ENCODE measurements around the gene SLC35C1.

DNA sequence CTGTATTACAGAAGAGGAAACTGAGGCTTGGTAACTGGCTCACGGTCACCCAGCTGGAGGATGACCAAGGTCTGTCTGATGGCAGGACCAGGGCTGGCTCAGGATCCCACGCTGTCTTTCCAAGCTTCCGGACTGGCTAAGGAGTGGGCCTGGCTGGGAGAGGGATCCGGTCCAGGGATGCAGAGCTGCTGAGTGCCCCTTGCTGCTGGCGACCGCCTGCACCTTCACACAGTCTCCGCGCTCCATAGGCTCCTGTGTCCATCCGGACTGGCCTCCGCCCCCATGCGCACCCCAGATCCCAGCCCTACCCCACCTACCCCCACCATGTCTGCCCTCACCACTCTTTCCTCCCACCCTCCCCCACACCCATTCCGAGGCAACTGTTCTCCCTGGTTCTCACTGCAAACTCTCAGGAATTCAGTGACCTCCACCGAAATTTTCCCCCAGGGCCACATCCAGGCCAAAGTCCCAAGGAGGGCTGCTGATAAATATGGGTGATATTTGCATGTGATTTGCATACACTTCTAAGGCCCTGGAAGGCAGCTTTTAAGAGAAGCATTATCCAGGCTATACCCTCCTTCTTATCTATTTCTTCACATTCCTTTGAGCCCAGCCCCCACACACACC, 48.5 kb upstream of the SLC35C1 start:
- no peak for TF ChIP-seq GATA2 (IDR thresholded peaks at IDR 0.05; ENCODE audit: low read depth, low read length)
- no peak for TF ChIP-seq GATA3 (IDR thresholded peaks at IDR 0.05; ENCODE audit: low read depth, low read length)
